BJ (cell line): ENCODE data around the gene GAMT. TPM values are rescaled to one million over a fixed set of nuclear protein-coding genes. Genes with fewer than 3 reads are reported as not detected.

Source experiments
- CTCF ChIA-PET: fragments of 350-600 bp; formaldehyde crosslinking; extraction: SDS; loops from one replicate; lab custom pipeline; 2021; ENCODE audit warnings: antibody characterized with exemption, inconsistent platforms; lab: Yijun Ruan, JAX
- POLR2A ChIA-PET: fragments of 300-600 bp; sonication (Branson Sonifier 250); formaldehyde crosslinking; extraction: SDS; loops from one replicate; lab custom pipeline; 2021; ENCODE audit warnings: antibody characterized with exemption; lab: Charles Lee
- DNase-seq: peaks from one replicate; pipeline ENCODE4 v3.0.0-alpha.2; 2011; ENCODE audit warnings: low read depth
- H3K27me3 ChIP-seq: 2 replicates; pipeline ENCODE4 v1.6.0; 2011; ENCODE audit warnings: low read length; ENCODE audit not compliant: control insufficient read depth, insufficient read depth
- H3K36me3 ChIP-seq: 2 replicates; pipeline ENCODE4 v1.5.1; 2011; ENCODE audit warnings: low read length; ENCODE audit not compliant: control insufficient read depth, insufficient read depth
- H3K4me3 ChIP-seq: 2 replicates; pipeline ENCODE4 v1.5.1; 2011; ENCODE audit warnings: low read depth, mild to moderate bottlenecking, control low read depth, low read length
- polyA plus RNA-seq: library from polyadenylated mRNA; depleted of rRNA; stranded (reverse); fragments of >200 nt; gene quantifications from 2 replicates; pipeline ENCODE4 v1.2.3, GENCODE V29; 2011
- TF ChIP-seq, protein P1 (sequence below): IDR thresholded peaks from 2 replicates; pipeline ENCODE4 v1.5.1; 2011; ENCODE audit warnings: low read depth, mild to moderate bottlenecking, control low read depth, inconsistent platforms, low read length, moderate library complexity; ENCODE audit not compliant: insufficient read depth

GAMT gene
- polyA plus RNA-seq, 1 experiment, result 43.7 TPM

DNA sequence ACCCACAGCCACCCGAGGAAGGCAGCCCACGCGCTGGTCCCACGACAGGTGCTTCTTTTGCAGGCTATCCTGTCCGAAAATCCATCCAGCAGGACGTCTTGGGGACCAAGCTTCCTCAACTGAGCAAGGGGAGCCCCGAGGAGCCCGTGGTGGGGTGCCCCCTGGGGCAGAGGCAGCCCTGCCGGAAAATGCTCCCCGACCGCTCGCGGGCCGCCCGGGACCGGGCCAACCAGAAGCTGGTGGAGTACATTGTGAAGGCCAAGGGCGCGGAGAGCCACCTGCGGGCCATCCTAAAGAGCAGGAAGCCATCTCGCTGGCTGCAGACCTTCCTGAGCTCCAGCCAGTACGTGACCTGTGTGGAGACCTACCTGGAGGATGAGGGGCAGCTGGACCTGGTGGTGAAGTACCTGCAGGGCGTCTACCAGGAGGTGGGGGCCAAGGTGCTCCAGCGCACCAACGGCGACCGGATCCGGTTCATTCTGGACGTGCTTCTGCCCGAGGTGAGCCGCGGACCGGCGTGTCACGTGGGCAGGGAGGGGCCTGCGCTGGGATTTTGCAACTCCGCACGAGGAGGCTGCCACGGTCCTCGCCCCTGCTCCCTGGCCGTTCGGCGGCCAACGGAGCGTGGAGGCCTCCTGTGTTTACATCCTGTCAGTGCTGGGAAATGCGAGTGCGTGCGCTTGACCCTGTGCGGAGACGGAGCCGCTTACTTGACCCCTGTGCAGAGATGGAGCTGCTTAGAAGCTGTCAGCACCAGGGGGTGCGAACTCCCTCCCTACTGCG lies 30.6 kb downstream of the GAMT start:
- no peak for DNase-seq
- ChIA-PET POLR2A (no interaction called here), CTCF (interaction anchor here (0.9 to 2.7 kb wide), 3 partner anchors 9 to 91 kb away, joined by 3 to 16 read pairs (median 3); no protein-coding TSS in a partner anchor)
- peaks cover 32% of the 10 kb centered on the region for H3K36me3 ChIP-seq
- no peak overlapping the region for H3K4me3 ChIP-seq
- TF ChIP-seq, protein P1, sequence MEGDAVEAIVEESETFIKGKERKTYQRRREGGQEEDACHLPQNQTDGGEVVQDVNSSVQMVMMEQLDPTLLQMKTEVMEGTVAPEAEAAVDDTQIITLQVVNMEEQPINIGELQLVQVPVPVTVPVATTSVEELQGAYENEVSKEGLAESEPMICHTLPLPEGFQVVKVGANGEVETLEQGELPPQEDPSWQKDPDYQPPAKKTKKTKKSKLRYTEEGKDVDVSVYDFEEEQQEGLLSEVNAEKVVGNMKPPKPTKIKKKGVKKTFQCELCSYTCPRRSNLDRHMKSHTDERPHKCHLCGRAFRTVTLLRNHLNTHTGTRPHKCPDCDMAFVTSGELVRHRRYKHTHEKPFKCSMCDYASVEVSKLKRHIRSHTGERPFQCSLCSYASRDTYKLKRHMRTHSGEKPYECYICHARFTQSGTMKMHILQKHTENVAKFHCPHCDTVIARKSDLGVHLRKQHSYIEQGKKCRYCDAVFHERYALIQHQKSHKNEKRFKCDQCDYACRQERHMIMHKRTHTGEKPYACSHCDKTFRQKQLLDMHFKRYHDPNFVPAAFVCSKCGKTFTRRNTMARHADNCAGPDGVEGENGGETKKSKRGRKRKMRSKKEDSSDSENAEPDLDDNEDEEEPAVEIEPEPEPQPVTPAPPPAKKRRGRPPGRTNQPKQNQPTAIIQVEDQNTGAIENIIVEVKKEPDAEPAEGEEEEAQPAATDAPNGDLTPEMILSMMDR, result no peak
- no peaks in the 10 kb centered on the region for H3K27me3 ChIP-seq

DNA sequence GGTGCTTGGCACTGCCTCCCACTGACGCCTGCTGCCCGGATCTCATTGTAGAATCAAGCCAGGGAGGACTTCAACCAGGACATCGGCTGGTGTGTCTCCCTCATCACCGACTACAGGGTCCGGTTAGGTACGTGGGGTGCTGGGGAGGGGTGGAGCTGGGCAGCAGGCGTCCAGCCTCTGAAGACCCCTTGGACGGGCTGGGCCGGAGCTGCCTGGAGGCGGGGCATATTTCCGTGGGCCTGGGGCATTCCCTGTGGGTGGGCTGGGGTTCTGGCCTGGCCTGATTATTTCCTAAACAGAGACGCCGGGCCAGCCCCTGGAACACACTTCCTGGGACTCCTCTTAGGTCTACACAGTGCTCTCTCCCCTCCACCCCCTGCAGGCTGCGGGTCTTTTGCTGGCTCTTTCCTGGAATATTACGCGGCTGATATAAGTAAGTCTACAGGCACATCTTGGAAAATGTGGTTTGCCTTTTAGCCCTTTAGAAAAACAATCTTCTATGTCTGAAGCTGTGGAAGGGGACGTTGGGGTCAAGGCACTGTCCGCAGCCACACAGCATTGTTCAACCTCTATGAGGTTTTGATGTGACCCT lies 32.0 kb downstream of the GAMT start:
- Histone ChIP-seq H3K36me3 (peaks cover 34% of the 10 kb centered on the region), H3K27me3 (no peaks in the 10 kb centered on the region), H3K4me3 (no peak overlapping the region)
- no peak for DNase-seq
- ChIA-PET CTCF (no interaction called here), POLR2A (no interaction called here)
- TF ChIP-seq, protein P1, result no peak

DNA sequence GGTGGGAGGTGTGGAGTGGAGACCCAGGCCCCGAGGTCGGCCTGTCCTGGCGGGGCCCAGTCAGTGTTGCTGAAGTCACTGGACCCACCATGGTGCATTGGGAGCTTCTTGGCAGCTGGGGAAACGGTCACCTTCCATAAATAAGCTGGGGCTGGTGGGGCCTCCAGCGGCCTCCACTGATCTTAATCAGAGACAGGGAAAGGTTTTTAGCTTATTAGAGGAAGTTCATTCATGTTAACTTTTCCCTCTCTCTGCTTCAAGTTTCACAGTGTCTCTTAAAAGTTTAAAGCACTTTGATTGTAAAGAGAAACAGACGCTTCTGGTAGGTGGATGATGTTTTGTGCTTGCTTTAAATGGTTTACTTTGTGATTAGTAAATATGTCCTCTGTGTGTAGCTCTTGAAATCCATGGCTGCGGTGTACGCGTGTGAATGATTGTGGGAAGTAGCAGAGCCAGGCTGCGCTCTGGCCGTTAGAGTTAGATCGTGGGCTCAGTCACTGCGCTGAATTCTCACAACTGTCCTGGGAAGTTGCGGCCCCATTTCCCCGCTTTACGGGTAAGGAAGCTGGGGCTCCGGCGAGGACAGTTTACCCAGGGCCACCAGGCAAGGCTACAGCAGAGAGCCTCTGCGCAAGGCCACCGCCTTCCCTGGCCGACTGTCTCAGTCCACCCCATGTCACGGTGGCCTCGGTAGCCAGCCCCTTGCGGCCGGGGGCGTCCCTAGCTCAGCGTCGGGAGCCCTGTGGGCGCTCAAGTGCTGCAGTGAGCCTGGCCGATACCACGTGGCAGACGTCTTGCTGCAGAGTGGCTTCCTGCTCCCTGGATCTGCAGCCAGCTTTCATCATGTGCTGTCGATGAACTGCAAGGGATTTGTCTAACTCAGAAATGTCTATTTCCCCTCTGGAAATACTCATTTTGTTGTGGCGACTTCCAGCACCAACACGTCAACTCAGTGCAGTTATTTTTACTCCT lies 34.2 kb downstream of the GAMT start:
- ChIA-PET POLR2A (no interaction called here), CTCF (interaction anchor here (0.9 to 1.4 kb wide), 4 partner anchors 10 to 123 kb away, joined by 3 to 4 read pairs (median 4); no protein-coding TSS in a partner anchor)
- H3K36me3 ChIP-seq, result peaks cover 42% of the 10 kb centered on the region
- H3K27me3 ChIP-seq, result no peaks in the 10 kb centered on the region
- no peak overlapping the region for H3K4me3 ChIP-seq
- TF ChIP-seq, protein P1, result no peak
- no peak for DNase-seq

DNA sequence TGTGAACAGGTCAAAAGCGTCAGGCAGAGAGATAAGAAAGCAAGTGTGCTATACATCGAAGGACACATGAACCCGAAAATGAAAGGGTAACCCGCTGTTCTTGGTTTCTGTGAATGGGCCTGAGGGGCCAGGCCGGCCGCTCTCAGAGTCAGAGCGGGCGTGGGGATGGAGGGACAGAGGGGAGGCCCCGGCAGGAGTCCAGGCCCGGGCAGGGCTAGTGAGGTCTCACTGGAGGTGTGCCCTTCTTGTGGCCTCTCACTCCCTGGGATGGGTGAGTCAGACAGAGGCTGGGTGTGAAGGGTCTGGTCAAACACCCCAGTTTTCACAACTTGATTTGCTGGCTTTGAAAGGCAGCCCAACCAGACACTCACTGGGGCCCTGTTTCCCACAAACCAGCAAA lies 35.0 kb downstream of the GAMT start:
- H3K36me3 ChIP-seq, result peaks cover 42% of the 10 kb centered on the region
- no peak for DNase-seq
- H3K4me3 ChIP-seq, result no peak overlapping the region
- POLR2A ChIA-PET, result no interaction called here
- no peaks in the 10 kb centered on the region for H3K27me3 ChIP-seq
- CTCF ChIA-PET, result interaction anchor here (1.1 kb wide), 1 partner anchor 50 kb away, joined by 3 read pairs; no protein-coding TSS in a partner anchor
- TF ChIP-seq, protein P1, result no peak
